Body of pancreas (tissue), 4 donors: ENCODE measurements around the gene NLGN1. TPM values are rescaled to one million over a fixed set of nuclear protein-coding genes. Genes with fewer than 3 reads are reported as not detected.

Experiments used
- ATAC-seq: fragments of 150-250 bp; one replicate; pipeline ENCODE4 v1.9.1; 2016
- DNase-seq, 4 donors: peaks; one replicate each; pipeline ENCODE4 v3.0.0-alpha.2; 2019
- H3K27ac ChIP-seq, 4 donors: fragments of 200-600 bp; sonication (generic); 1 replicate in 3 of 4; 2 replicates in 1 of 4; pipeline versions ENCODE4 v1.5.1 to v1.6.1; 2016 to 2019; ENCODE audit warnings: mild to moderate bottlenecking in 1 of 4, mixed read lengths in 1 of 4, moderate library complexity in 1 of 4
- H3K27me3 ChIP-seq, 2 donors: fragments of 200-600 bp; sonication (generic); one replicate each; pipeline ENCODE4 v1.6.0; 2016; ENCODE audit warnings: mild to moderate bottlenecking in 1 of 2
- H3K36me3 ChIP-seq, 2 donors: fragments of 200-600 bp; sonication (generic); replicated peaks in 1 of 2; 2 replicates each; pipeline ENCODE4 v1.5.1; 2016; ENCODE audit warnings: low read depth in 2 of 2; ENCODE audit not compliant: insufficient read depth in 1 of 2
- H3K4me1 ChIP-seq: fragments of 200-600 bp; sonication (generic); one replicate; pipeline ENCODE4 v1.6.0; 2016
- H3K4me3 ChIP-seq, 2 donors: fragments of 200-600 bp; sonication (generic); 1 replicate in 1 of 2; 2 replicates in 1 of 2; pipeline ENCODE4 v1.5.1; 2016 to 2019
- H3K9me3 ChIP-seq, 3 donors: fragments of 200-600 bp; sonication (generic); 1 replicate in 2 of 3; 2 replicates in 1 of 3; pipeline ENCODE4 v1.5.1; 2016
- CTCF ChIP-seq, 7 experiments: fragments of 450-650 bp in 4 of 7; fragments of 200-600 bp in 3 of 7; sonication (generic) in 3 of 7; IDR thresholded peaks; one replicate each; pipeline ENCODE4 v1.5.1; 2016 to 2019; ENCODE audit warnings: antibody characterized with exemption in 7 of 7
- POLR2A ChIP-seq, 3 donors: fragments of 450-650 bp; IDR thresholded peaks; one replicate each; pipeline ENCODE4 v1.6.1; 2016; ENCODE audit warnings: antibody characterized with exemption in 3 of 3, mild to moderate bottlenecking in 2 of 3
- WGBS, 2 donors: methylation state at CpG; one replicate each; pipeline ENCODE4 v1.1.5; 2017; 5-methylcytosine and 5-hydroxymethylcytosine counted together
- intact Hi-C: fragments of 100-400 bp; cut with DNase I; formaldehyde crosslinking; loops from one replicate; pipeline ENCODE4 v1.15.1; 2023
- total RNA-seq, 2 donors: library from RNA; depleted of rRNA; stranded (reverse); fragments of >200 nt; gene quantifications; one replicate each; pipeline ENCODE4 v1.1.0, GENCODE V29; 2016

Gene NLGN1
- total RNA-seq, 2 donors from 2014 or later: 0.52 to 1.3 TPM

DNA sequence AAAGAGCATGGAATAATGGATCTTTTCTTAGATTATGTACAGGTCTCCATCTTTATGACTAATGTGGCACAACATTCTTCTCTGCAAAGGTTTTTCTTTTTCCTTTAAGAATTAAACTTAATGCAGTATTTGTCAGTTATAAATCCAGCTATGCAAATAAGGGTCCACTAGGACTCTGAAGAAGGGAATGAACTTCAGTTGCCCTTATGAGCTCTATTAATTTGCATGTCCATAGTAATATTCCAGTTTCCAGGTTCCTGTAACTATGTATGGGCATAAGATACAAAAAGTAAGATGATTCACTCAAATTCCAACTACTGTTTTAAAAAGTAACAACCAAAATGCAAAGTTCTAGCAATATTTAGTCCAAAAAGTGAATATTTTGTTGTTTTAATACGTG lies 337.4 kb downstream of the NLGN1 start:
- no peaks in the 10 kb centered on the region for H3K36me3 ChIP-seq

DNA sequence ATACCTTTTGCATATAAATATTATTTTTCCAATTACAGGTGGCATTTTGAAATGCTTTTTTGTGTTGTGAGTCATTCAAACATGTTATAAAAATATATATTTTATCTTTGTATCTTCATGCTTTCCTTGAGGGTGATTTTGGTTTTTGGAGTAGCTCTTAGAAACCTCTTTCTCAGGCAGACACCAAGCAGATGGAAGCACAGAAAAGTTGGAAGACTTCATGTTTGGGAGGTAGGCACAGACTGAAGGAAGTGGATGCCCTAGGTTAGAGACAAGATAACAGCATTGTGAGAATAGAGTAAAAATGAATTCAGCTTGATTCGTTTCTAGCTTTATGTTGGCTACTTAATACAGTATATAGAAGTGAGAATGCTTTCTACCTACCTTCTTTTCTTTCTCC lies 338.3 kb downstream of the NLGN1 start:
- TF ChIP-seq CTCF (IDR thresholded peaks at IDR 0.05) (no peak), POLR2A (IDR thresholded peaks at IDR 0.05) (no peak)
- Histone ChIP-seq H3K27ac (no peak overlapping the region), H3K27me3 (no peaks in the 10 kb centered on the region), H3K4me1 (no peaks in the 10 kb centered on the region), H3K4me3 (no peak overlapping the region), H3K9me3 (no peaks in the 10 kb centered on the region), H3K36me3 (no peaks in the 10 kb centered on the region)
- ATAC-seq (no peak), DNase-seq (no peak)
- intact Hi-C loops: no loop called here
- 40 to 51% methylated on average over 1 of the region's 1 CpG for WGBS, 2 donors

More for the DNA sequence above, 337.4 kb downstream of the NLGN1 start:
- Histone ChIP-seq H3K27ac (no peak overlapping the region), H3K4me1 (no peaks in the 10 kb centered on the region), H3K4me3 (no peak overlapping the region), H3K9me3 (no peaks in the 10 kb centered on the region), H3K27me3 (no peaks in the 10 kb centered on the region)
- ATAC-seq (no peak), DNase-seq (no peak)
- intact Hi-C loops: no loop called here
- no peak for TF ChIP-seq CTCF (IDR thresholded peaks at IDR 0.05)
- no peak for TF ChIP-seq POLR2A (IDR thresholded peaks at IDR 0.05)
- WGBS, 2 donors: 34 to 39% methylated on average over 1 of the region's 1 CpG

DNA sequence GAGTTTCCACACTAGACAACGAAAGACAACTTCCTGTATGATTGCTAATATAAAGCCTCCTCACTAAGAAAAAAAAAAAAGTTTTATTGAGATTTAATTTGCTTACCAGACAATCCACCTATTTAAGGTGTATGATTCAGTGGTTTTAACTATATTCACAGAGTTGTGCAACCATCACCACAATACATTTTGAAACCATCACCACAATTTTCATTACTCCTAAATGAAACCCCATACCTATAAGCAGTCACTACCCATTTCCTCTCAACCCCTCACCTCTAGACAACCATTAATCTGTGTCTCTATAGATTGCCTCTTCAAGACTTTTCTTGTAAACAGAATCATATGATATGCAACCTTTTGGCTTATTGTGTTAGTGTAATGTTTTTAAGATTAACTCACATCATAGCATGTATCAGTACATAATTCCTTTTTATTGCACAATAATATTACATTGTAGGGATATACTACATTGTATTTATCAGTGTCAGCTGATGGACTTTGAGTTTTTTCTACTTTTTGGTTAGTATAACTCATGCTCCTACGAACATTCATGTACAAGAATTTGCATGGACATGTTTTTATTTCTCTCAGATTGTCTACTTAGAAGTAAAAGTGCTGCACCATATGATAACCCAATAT lies 339.7 kb downstream of the NLGN1 start:
- WGBS, 2 donors: 62 to 63% methylated on average over 2 of the region's 2 CpGs
- TF ChIP-seq POLR2A (IDR thresholded peaks at IDR 0.05): no peak
- no peak for TF ChIP-seq CTCF (IDR thresholded peaks at IDR 0.05)
- Histone ChIP-seq H3K4me3 (no peak overlapping the region), H3K9me3 (no peaks in the 10 kb centered on the region), H3K36me3 (no peaks in the 10 kb centered on the region), H3K4me1 (no peaks in the 10 kb centered on the region), H3K27ac (no peak overlapping the region), H3K27me3 (no peaks in the 10 kb centered on the region)
- no peak for DNase-seq
- no peak for ATAC-seq
- intact Hi-C loops: no loop called here

GRCh38 chr3:173739726-173740125 lies 342.2 kb downstream of the NLGN1 start:
- Histone ChIP-seq H3K27ac (no peak overlapping the region), H3K4me3 (no peak overlapping the region), H3K4me1 (no peaks in the 10 kb centered on the region), H3K36me3 (no peaks in the 10 kb centered on the region), H3K27me3 (no peaks in the 10 kb centered on the region), H3K9me3 (no peaks in the 10 kb centered on the region)
- TF ChIP-seq POLR2A (IDR thresholded peaks at IDR 0.05) (no peak), CTCF (IDR thresholded peaks at IDR 0.05) (no peak)
- ATAC-seq: no peak
- WGBS, 2 donors: 56 to 71% methylated on average over 2 of the region's 2 CpGs
- intact Hi-C loops: no loop called here
- no peak for DNase-seq

GRCh38 chr3:173742491-173742890 lies 344.9 kb downstream of the NLGN1 start:
- Histone ChIP-seq H3K27me3 (no peaks in the 10 kb centered on the region), H3K4me3 (no peak overlapping the region), H3K9me3 (no peaks in the 10 kb centered on the region), H3K4me1 (no peaks in the 10 kb centered on the region), H3K36me3 (no peaks in the 10 kb centered on the region), H3K27ac (no peak overlapping the region)
- TF ChIP-seq POLR2A (IDR thresholded peaks at IDR 0.05) (no peak), CTCF (IDR thresholded peaks at IDR 0.05) (no peak)
- WGBS, 2 donors: 31 to 40% methylated on average over 1 of the region's 1 CpG
- intact Hi-C loops: no loop called here
- DNase-seq (no peak), ATAC-seq (no peak)
